Common myeloid progenitor, CD34-positive (primary cell): ENCODE results near the gene SHISA2.

Experiments used
- CTCF ChIA-PET: fragments of 350-600 bp; sonication (Branson Sonifier 250); formaldehyde crosslinking; loops from one replicate; lab custom pipeline; 2021; ENCODE audit warnings: antibody characterized with exemption; lab: Charles Lee
- POLR2A ChIA-PET: fragments of 350-600 bp; sonication (Branson Sonifier 250); formaldehyde crosslinking; loops from one replicate; lab custom pipeline; 2021; ENCODE audit warnings: antibody characterized with exemption; lab: Charles Lee
- DNase-seq, 3 donors: peaks; one replicate each; pipeline versions ENCODE4 v3.0.0 to v3.0.0-alpha.2; 2013
- H3K27ac ChIP-seq, 2 experiments: 1 replicate in 1 of 2; 2 replicates in 1 of 2; pipeline ENCODE4 v1.7.0; 2013; ENCODE audit warnings: inconsistent platforms in 2 of 2, low read length in 2 of 2, mild to moderate bottlenecking in 2 of 2, low read depth in 1 of 2, moderate library complexity in 1 of 2; ENCODE audit not compliant: severe bottlenecking in 2 of 2, insufficient read depth in 1 of 2, poor library complexity in 1 of 2
- H3K27me3 ChIP-seq, 5 experiments: replicated peaks in 2 of 5; 1 replicate in 3 of 5; 2 replicates in 2 of 5; pipeline versions ENCODE4 v1.6.1 to v1.7.0; 2013; ENCODE audit warnings: low read length in 4 of 5, mild to moderate bottlenecking in 2 of 5, moderate library complexity in 2 of 5, inconsistent platforms in 1 of 5; ENCODE audit not compliant: insufficient read depth in 5 of 5, control insufficient read depth in 4 of 5
- H3K36me3 ChIP-seq, 4 experiments: 1 replicate in 2 of 4; 2 replicates in 2 of 4; pipeline versions ENCODE4 v1.6.1 to v1.7.0; 2013; ENCODE audit warnings: low read length in 3 of 4, control low read depth in 1 of 4, mild to moderate bottlenecking in 1 of 4; ENCODE audit not compliant: control insufficient read depth in 4 of 4, insufficient read depth in 4 of 4
- H3K4me1 ChIP-seq, 4 experiments: 1 replicate in 3 of 4; 2 replicates in 1 of 4; pipeline versions ENCODE4 v1.6.1 to v1.7.1; 2013; ENCODE audit warnings: low read length in 3 of 4, mild to moderate bottlenecking in 3 of 4, control low read depth in 1 of 4, inconsistent platforms in 1 of 4, moderate library complexity in 1 of 4; ENCODE audit not compliant: control insufficient read depth in 4 of 4, insufficient read depth in 4 of 4; ENCODE audit errors: control extremely low read depth in 1 of 4
- H3K4me3 ChIP-seq, 7 experiments: 1 replicate in 4 of 7; 2 replicates in 3 of 7; pipeline versions ENCODE4 v1.5.1 to v1.7.0; 2013; ENCODE audit warnings: mild to moderate bottlenecking in 7 of 7, low read length in 6 of 7, moderate library complexity in 6 of 7, inconsistent platforms in 2 of 7, low read depth in 2 of 7, control low read depth in 1 of 7; ENCODE audit not compliant: insufficient read depth in 4 of 7, control insufficient read depth in 1 of 7; ENCODE audit errors: extremely low read depth in 1 of 7
- H3K9me3 ChIP-seq, 5 experiments: 1 replicate in 4 of 5; 2 replicates in 1 of 5; pipeline versions ENCODE4 v1.6.1 to v1.7.1; 2013; ENCODE audit warnings: low read length in 4 of 5, mild to moderate bottlenecking in 2 of 5, inconsistent platforms in 1 of 5, low read depth in 1 of 5, moderate library complexity in 1 of 5; ENCODE audit not compliant: control insufficient read depth in 4 of 5, insufficient read depth in 2 of 5; ENCODE audit errors: control extremely low read depth in 1 of 5
- WGBS: methylation state at CpG from one replicate; pipeline ENCODE4 v1.1.5; 2013; ENCODE audit not compliant: insufficient coverage; 5-methylcytosine and 5-hydroxymethylcytosine counted together

SHISA2 gene

DNA sequence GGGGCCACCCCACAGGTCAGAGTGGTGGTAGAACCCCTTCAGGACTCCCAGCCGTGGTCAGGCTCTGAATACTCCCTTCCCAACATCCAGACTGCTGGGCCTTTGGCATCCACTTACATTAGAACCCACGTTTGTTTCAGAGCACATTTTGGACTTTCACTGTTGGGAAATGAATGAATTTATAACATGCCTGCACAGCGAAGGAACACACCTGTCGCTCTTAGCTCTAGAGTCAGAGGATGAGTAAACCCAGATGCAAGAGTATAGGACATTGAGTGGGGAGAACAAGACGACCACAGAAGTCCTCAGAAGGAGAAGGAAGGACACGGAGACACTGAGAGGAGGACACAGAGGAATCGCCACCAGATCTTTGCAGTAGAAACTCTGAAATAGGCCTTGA is 30.9 kb downstream of the SHISA2 start:
- Histone ChIP-seq H3K27ac (no peak overlapping the region), H3K4me1 (peaks cover 0 to 16% (median 10%) of the 10 kb centered on the region in 4 experiments), H3K36me3 (no peaks in the 10 kb centered on the region), H3K4me3 (no peak overlapping the region), H3K9me3 (no peaks in the 10 kb centered on the region), H3K27me3 (no peaks in the 10 kb centered on the region)
- no peak for DNase-seq
- 94% methylated on average over 6 of the region's 7 CpGs for WGBS
- ChIA-PET POLR2A (no interaction called here), CTCF (no interaction called here)

DNA sequence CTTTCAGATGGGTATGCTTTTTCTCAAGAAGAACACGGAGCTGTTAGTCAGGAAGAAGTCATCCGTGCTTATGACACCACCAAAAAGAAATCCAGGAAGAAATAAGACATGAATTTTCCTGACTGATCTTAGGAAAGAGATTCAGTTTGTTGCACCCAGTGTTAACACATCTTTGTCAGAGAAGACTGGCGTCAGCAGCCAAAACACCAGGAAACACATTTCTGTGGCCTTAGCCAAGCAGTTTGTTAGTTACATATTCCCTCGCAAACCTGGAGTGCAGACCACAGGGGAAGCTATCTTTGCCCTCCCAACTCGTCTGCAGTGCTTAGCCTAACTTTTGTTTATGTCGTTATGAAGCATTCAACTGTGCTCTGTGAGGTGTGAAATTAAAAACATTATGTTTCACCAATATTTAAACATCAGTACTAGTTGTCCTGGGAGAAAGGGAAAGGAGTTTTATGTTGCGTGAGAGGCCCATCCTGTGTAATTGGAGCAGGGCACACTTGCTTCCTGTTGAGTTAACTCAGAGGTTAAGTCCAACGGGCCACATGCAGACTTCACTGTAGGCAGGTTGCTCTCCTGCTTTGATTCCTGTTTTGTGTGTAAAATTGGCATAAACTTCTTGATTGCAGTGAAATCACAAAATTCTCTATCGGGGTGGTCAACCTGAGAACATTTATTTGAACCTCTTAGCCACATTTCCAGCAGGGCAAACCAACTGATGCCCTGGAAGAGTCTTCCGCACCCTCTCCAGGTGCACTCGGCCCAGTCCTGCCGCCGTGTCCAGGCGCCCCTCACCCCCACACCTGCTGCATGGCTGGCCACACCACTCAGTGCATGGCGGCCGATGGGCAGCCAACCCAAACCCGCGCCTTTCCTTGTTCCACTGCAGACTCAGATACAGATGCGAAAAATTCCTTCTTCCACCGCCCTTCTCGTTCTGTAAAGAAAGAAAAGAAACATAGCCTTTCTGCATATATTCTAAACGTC is 31.6 kb downstream of the SHISA2 start:
- 68% methylated on average over 17 of the region's 22 CpGs for WGBS
- peak; percentile 38 to 83 (median 72) for DNase-seq
- Histone ChIP-seq H3K4me3 (peak overlapping the region in 1 of 7 experiments; percentile 11), H3K4me1 (peaks cover 0 to 16% (median 10%) of the 10 kb centered on the region in 4 experiments), H3K9me3 (no peaks in the 10 kb centered on the region), H3K27ac (peak overlapping the region in 1 of 2 experiments; percentile 59), H3K27me3 (no peaks in the 10 kb centered on the region), H3K36me3 (no peaks in the 10 kb centered on the region)
- ChIA-PET CTCF (no interaction called here), POLR2A (no interaction called here)

DNA sequence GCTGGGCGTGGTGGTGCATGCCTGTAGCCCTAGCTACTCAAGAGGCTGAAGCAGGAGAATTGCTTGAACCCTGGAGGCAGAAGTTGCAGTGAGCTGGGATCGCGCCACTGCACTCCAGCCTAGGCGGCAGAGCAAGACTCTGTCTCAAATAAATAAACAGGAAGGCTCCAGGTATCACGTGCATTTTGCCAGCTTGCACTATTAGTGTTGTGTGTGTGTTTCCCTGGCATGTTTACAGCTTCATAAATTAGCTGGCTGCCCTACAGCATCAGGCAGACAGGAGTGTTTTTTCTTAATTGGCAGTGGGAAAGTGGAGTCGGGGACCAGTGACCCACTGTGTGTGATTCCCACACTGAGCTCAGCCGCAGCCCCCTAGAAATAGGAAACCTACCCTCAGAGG is 32.6 kb downstream of the SHISA2 start:
- Histone ChIP-seq H3K27ac (no peak overlapping the region), H3K4me1 (peaks cover 0 to 16% (median 10%) of the 10 kb centered on the region in 4 experiments), H3K27me3 (no peaks in the 10 kb centered on the region), H3K4me3 (no peak overlapping the region), H3K9me3 (peaks cover 0 to 2% (median 0%) of the 10 kb centered on the region in 5 experiments), H3K36me3 (no peaks in the 10 kb centered on the region)
- DNase-seq = peak in 1 of 3 donors; percentile 18
- CTCF ChIA-PET = interaction anchor here (1.0 kb wide), 1 partner anchor 15 kb away, joined by 3 read pairs; no protein-coding TSS in a partner anchor
- WGBS = 84% methylated on average over 7 of the region's 7 CpGs
- POLR2A ChIA-PET = no interaction called here

DNA sequence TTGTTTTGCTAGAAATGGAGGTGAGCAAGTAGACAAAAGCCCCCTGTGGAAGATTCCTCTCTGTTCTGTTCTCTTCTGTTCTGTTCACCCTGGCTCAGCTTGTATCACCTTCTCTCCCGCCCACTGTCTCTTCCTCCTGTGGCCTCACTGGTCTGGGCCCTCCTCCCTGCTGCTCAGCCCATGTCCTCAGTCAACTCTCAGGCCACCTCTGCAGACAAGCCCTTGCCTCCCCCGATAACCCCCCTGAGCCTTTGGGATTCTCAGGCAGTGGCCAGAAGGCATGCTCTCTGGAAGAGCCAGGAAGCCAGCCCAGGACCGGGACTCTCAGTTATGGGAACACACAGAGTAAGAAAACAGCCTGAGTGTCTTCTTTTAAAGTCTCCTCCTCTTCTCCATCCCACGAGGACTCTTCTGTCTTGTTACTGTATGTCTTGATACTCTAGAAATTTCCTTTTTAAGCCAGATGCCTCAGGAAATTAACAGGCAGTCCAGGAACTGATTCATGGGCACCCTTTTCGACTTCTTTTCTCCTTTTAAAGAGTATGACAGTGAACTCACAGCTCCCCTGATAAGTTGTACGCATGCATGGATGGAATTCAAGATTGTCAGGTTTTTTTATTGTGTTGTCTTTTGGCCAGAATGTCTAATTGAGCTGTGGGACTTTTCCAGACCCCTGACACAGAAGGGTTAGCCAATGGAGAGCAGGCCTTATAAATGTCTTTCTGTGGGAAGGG is 33.7 kb downstream of the SHISA2 start:
- Histone ChIP-seq H3K27ac (no peak overlapping the region), H3K27me3 (peaks cover 0 to 3% (median 0%) of the 10 kb centered on the region in 5 experiments), H3K9me3 (peaks cover 0 to 6% (median 0%) of the 10 kb centered on the region in 5 experiments), H3K36me3 (no peaks in the 10 kb centered on the region), H3K4me3 (no peak overlapping the region), H3K4me1 (peaks cover 0 to 16% (median 10%) of the 10 kb centered on the region in 4 experiments)
- 84% methylated on average over 3 of the region's 6 CpGs for WGBS
- ChIA-PET CTCF (interaction anchor here (0.9 to 1.0 kb wide), 3 partner anchors 9 to 18 kb away, joined by 3 read pairs; no protein-coding TSS in a partner anchor), POLR2A (no interaction called here)
- DNase-seq = no peak

DNA sequence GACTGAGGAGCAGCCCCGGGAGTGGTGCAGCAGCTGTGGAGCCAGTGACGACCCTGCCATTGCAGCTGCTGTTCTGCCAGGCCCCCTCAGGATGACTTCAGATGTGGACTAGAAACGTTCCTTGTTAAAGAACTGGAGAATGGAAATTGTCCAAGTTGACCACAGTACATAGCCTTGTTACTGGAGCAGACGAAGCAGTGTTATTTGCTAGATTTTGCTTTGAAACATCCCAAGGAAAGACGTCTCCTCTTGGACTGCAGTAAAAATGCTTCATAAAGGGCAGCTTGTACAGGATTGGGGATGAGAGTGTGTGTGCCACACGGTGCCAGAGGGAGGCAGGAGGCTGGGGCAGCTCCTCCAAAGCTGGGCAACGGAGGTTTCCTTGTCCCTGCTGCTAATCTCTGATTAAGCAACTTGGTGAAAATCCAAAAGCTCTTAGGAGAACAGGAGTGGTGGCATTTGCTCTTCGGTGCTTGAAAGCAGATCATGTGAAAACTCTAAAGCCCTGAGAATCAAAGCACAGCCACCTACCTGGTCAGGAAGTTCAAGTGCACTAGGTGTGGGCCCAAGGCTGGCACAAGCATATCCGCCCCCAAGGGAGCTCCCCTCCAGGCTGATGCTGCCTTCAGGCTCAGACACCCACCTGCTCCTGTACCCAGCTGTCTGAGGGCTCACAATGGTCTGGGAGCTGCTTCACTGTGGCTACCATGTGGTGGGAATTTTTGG is 34.5 kb downstream of the SHISA2 start:
- 92% methylated on average over 9 of the region's 9 CpGs for WGBS
- DNase-seq = no peak
- peaks cover 0 to 3% (median 0%) of the 10 kb centered on the region in 5 experiments for H3K27me3 ChIP-seq
- ChIA-PET CTCF (interaction anchor here (0.9 to 1.0 kb wide), 2 partner anchors 9 to 19 kb away, joined by 3 read pairs; no protein-coding TSS in a partner anchor), POLR2A (interaction anchor here (0.7 kb wide), 1 partner anchor 443 kb away, joined by 3 read pairs; no protein-coding TSS in a partner anchor)
- H3K27ac ChIP-seq = no peak overlapping the region
- peaks cover 0 to 6% (median 0%) of the 10 kb centered on the region in 5 experiments for H3K9me3 ChIP-seq
- no peaks in the 10 kb centered on the region for H3K36me3 ChIP-seq
- H3K4me3 ChIP-seq = no peak overlapping the region
- H3K4me1 ChIP-seq = peaks cover 0 to 16% (median 10%) of the 10 kb centered on the region in 4 experiments

DNA sequence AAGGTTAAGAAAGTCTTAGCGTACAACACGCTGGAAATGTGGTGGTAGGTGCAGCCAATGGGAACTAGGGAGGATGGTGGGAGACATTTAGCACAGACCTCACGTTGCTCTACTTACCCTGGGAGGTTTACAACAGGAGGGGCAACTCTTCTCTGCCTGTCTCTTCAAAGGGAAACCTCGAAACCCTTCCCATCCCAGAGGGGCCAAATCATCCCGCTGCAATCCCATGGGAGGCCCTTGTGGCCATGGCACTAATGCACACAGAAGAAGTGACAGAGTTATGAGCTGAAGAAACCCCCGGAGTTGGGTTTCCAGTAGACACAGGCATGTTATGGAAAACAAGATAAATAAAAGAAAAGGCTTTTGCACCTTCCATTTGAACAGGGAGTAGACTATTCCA is 35.6 kb downstream of the SHISA2 start:
- no peak for DNase-seq
- Histone ChIP-seq H3K9me3 (peaks cover 0 to 6% (median 0%) of the 10 kb centered on the region in 5 experiments), H3K36me3 (no peaks in the 10 kb centered on the region), H3K4me1 (peaks cover 0 to 21% (median 13%) of the 10 kb centered on the region in 4 experiments), H3K27ac (no peak overlapping the region), H3K4me3 (no peak overlapping the region), H3K27me3 (peaks cover 0 to 3% (median 0%) of the 10 kb centered on the region in 5 experiments)
- ChIA-PET POLR2A (no interaction called here), CTCF (no interaction called here)
- WGBS = 100% methylated on average over 6 of the region's 6 CpGs
